ENCODE measurements around the gene CCL14. TPM values are rescaled to one million over a fixed set of nuclear protein-coding genes. Genes with fewer than 3 reads are reported as not detected.

The CCL14 gene
- total and polyA plus RNA-seq, 2 of the 13 experiments (the other 11 are each of a cell fraction or from before 2014, with no cell fraction given) = 1.1 to 1.7 TPM

DNA sequence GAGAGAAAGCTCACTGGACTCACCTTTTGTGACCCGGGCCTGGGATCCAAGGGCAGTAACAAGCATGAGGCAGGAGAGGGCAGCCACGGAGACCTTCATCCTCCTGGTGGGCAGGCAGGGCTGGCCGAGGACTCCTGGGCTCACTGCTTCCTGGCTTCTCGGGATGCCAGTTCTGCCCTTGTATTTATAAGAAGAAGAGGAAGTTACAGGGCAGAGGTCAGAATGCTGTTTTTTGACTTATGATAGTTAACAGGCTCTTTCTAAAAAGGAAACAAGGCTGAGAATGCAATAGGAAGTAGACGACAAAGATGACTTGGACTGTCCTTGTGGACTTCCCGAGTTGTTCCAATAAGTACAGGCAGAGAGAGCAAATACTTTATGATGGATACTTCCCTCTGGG lies 31.3 kb upstream of the CCL14 start, which contains the start of gene CCL23 (continued):
- TF ChIP-seq, protein P1, sequence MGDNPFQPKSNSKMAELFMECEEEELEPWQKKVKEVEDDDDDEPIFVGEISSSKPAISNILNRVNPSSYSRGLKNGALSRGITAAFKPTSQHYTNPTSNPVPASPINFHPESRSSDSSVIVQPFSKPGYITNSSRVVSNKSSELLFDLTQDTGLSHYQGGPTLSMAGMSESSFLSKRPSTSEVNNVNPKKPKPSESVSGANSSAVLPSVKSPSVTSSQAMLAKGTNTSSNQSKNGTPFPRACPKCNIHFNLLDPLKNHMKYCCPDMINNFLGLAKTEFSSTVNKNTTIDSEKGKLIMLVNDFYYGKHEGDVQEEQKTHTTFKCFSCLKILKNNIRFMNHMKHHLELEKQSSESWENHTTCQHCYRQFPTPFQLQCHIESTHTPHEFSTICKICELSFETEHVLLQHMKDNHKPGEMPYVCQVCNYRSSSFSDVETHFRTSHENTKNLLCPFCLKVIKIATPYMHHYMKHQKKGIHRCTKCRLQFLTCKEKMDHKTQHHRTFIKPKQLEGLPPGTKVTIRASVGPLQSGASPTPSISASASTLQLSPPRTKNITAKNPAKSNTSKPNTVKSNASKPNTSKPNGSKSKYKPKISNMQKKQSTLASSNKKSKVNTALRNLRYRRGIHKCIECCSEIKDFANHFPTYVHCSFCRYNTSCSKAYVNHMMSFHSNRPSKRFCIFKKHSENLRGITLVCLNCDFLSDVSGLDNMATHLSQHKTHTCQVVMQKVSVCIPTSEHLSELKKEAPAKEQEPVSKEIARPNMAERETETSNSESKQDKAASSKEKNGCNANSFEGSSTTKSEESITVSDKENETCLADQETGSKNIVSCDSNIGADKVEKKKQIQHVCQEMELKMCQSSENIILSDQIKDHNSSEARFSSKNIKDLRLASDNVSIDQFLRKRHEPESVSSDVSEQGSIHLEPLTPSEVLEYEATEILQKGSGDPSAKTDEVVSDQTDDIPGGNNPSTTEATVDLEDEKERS (CRISPR knock-in tag; IDR thresholded peaks at IDR 0.05) = no peak
- TF ChIP-seq MAFG (CRISPR knock-in tag; IDR thresholded peaks at IDR 0.05) (no peak), NR1H2 (CRISPR knock-in tag; IDR thresholded peaks at IDR 0.05; ENCODE audit: borderline replicate concordance, low read depth) (no peak), JARID2 (CRISPR knock-in tag; IDR thresholded peaks at IDR 0.05; ENCODE audit: insufficient replicate concordance) (no peak), KDM2A (CRISPR knock-in tag; IDR thresholded peaks at IDR 0.05; ENCODE audit: borderline replicate concordance, low read depth) (no peak), ZNF883 (CRISPR knock-in tag; IDR thresholded peaks at IDR 0.05; ENCODE audit: not compliant biosample characterization) (no peak), ZFP36L2 (CRISPR knock-in tag; IDR thresholded peaks at IDR 0.05) (no peak), HDAC1 (CRISPR knock-in tag; IDR thresholded peaks at IDR 0.05) (no peak), ZNF251 (CRISPR knock-in tag; IDR thresholded peaks at IDR 0.05) (no peak)
- TF ChIP-seq, protein P2, sequence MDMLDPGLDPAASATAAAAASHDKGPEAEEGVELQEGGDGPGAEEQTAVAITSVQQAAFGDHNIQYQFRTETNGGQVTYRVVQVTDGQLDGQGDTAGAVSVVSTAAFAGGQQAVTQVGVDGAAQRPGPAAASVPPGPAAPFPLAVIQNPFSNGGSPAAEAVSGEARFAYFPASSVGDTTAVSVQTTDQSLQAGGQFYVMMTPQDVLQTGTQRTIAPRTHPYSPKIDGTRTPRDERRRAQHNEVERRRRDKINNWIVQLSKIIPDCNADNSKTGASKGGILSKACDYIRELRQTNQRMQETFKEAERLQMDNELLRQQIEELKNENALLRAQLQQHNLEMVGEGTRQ (IDR thresholded peaks at IDR 0.05; ENCODE audit: low read depth, low read length) = no peak
- TF ChIP-seq, protein P2 (CRISPR knock-in tag; IDR thresholded peaks at IDR 0.05; ENCODE audit: borderline replicate concordance) = no peak
